Fibroblast of lung (primary cell): ENCODE results near the gene POR.

Experiments
- EZH2 ChIP-seq: IDR thresholded peaks from 2 replicates; pipeline ENCODE4 v1.5.1; 2012; ENCODE audit warnings: low read length, control low read depth, mild to moderate bottlenecking; ENCODE audit errors: missing control alignments
- TF ChIP-seq, protein P1 (sequence below), 2 donors: IDR thresholded peaks in 1 of 2; conservative IDR thresholded peaks in 1 of 2; 1 replicate in 1 of 2; 2 replicates in 1 of 2; pipeline ENCODE4 v1.5.1; 2011 to 2012; ENCODE audit warnings: low read length in 2 of 2, control low read depth in 1 of 2, inconsistent platforms in 1 of 2, low read depth in 1 of 2, mild to moderate bottlenecking in 1 of 2

DNA sequence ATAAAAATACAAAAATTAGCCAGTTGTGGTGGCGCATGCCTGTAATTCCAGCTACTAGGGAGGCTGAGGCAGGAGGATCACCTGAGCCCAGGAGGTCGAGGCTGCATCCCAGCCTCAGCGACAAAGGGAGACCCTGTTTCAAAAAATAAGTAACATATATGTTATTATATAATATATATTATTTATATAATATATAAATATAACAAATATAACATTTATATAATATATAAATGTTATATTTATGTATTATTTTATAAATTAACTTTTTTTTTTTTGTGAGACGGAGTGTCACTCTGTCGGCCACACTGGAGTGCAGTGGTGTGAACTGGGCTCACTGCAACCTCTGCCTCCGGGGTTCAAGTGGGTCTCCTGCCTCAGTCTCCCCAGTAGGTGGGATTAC is 1.5 kb upstream of the POR start:
- TF ChIP-seq, protein P1, sequence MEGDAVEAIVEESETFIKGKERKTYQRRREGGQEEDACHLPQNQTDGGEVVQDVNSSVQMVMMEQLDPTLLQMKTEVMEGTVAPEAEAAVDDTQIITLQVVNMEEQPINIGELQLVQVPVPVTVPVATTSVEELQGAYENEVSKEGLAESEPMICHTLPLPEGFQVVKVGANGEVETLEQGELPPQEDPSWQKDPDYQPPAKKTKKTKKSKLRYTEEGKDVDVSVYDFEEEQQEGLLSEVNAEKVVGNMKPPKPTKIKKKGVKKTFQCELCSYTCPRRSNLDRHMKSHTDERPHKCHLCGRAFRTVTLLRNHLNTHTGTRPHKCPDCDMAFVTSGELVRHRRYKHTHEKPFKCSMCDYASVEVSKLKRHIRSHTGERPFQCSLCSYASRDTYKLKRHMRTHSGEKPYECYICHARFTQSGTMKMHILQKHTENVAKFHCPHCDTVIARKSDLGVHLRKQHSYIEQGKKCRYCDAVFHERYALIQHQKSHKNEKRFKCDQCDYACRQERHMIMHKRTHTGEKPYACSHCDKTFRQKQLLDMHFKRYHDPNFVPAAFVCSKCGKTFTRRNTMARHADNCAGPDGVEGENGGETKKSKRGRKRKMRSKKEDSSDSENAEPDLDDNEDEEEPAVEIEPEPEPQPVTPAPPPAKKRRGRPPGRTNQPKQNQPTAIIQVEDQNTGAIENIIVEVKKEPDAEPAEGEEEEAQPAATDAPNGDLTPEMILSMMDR (conservative IDR thresholded peaks at IDR 0.05 in 1 of 2, IDR thresholded peaks at IDR 0.05 in 1 of 2; ENCODE audit: low read depth in 1 of 2, low read length in 2 of 2) = no peak
- no peak for TF ChIP-seq EZH2
